Stimulated activated CD8-positive, alpha-beta memory T cell treated with anti-CD3 and anti-CD28 coated beads, Interleukin-12 subunit alpha, Interleukin-12 subunit beta, amount 100 ng/mL, for 4 hours (primary cell): ENCODE measurements around the gene FNIP1.
"Not testable (repeated sequence)": the region's sequence is repeated elsewhere in the genome, so short reads cannot be mapped to it uniquely, and the experiment has no call there.

Source experiments
- DNase-seq: peaks from one replicate; pipeline ENCODE4 v3.0.0-alpha.2; 2020; ENCODE audit warnings: low read depth

Gene FNIP1

GRCh38 chr5:131749723-131750470 is 46.9 kb downstream of the FNIP1 start:
- no peak for DNase-seq

GRCh38 chr5:131749138-131749537 is 47.7 kb downstream of the FNIP1 start:
- no peak for DNase-seq

- no peak for DNase-seq
Observed at GRCh38 chr5:131747180-131748105, 49.4 kb downstream of the FNIP1 start.

- DNase-seq = no peak
Observed at GRCh38 chr5:131746423-131746822, 50.4 kb downstream of the FNIP1 start.

GRCh38 chr5:131745703-131746102 is 51.1 kb downstream of the FNIP1 start:
- DNase-seq = no peak

GRCh38 chr5:131745155-131745554 is 51.7 kb downstream of the FNIP1 start:
- no peak for DNase-seq

GRCh38 chr5:131740477-131740876 is 56.3 kb downstream of the FNIP1 start:
- no peak for DNase-seq

GRCh38 chr5:131735393-131735792 is 61.4 kb downstream of the FNIP1 start:
- no peak for DNase-seq

GRCh38 chr5:131734939-131735338 is 61.9 kb downstream of the FNIP1 start:
- not testable (repeated sequence) for DNase-seq

GRCh38 chr5:131729292-131729691 is 67.5 kb downstream of the FNIP1 start:
- DNase-seq = not testable (repeated sequence)

- not testable (repeated sequence) for DNase-seq
Observed at GRCh38 chr5:131724089-131724488, 72.7 kb downstream of the FNIP1 start.

- DNase-seq = no peak
Observed at GRCh38 chr5:131720714-131721113, 76.1 kb downstream of the FNIP1 start.

- DNase-seq = no peak
Observed at GRCh38 chr5:131719564-131719963, 77.3 kb downstream of the FNIP1 start.

- no peak for DNase-seq
Observed at GRCh38 chr5:131718487-131719014, 78.3 kb downstream of the FNIP1 start.

GRCh38 chr5:131717164-131717563 is 79.7 kb downstream of the FNIP1 start:
- DNase-seq = not testable (repeated sequence)

- DNase-seq = no peak
Observed at GRCh38 chr5:131716650-131717049, 80.2 kb downstream of the FNIP1 start.

GRCh38 chr5:131710391-131710790 is 86.4 kb downstream of the FNIP1 start:
- no peak for DNase-seq

- no peak for DNase-seq
Observed at GRCh38 chr5:131709043-131709442, 87.8 kb downstream of the FNIP1 start.

- no peak for DNase-seq
Observed at GRCh38 chr5:131706281-131706680, 90.5 kb downstream of the FNIP1 start.

- DNase-seq = no peak
Observed at GRCh38 chr5:131694926-131695325, 101.9 kb downstream of the FNIP1 start.

- no peak for DNase-seq
Observed at GRCh38 chr5:131693894-131694293, 102.9 kb downstream of the FNIP1 start.

- DNase-seq = no peak
Observed at GRCh38 chr5:131685516-131686171, 111.2 kb downstream of the FNIP1 start.
